Stimulated activated CD8-positive, alpha-beta memory T cell treated with anti-CD3 and anti-CD28 coated beads, Interleukin-15, amount 100 ng/mL, for 4 hours (primary cell): Measurements from ENCODE around the gene C10orf143.

Source experiments
- DNase-seq, 2 donors: peaks; one replicate each; pipeline ENCODE4 v3.0.0-alpha.2; 2020; ENCODE audit warnings: low read depth in 2 of 2

C10orf143 gene

GRCh38 chr10:130053561-130053960, 57.1 kb downstream of the C10orf143 start:
- no peak for DNase-seq

- no peak for DNase-seq
Observed at GRCh38 chr10:130052193-130052592, 58.4 kb downstream of the C10orf143 start.

GRCh38 chr10:130050721-130051120, 59.9 kb downstream of the C10orf143 start:
- DNase-seq = no peak

- DNase-seq = no peak
Observed at GRCh38 chr10:130049987-130050386, 60.6 kb downstream of the C10orf143 start.

GRCh38 chr10:130049244-130049643, 61.4 kb downstream of the C10orf143 start:
- DNase-seq = no peak

GRCh38 chr10:130048081-130048480, 62.5 kb downstream of the C10orf143 start:
- DNase-seq = no peak

- no peak for DNase-seq
Observed at GRCh38 chr10:130047336-130047735, 63.3 kb downstream of the C10orf143 start.

GRCh38 chr10:130046591-130046990, 64.0 kb downstream of the C10orf143 start:
- DNase-seq = no peak

GRCh38 chr10:130045801-130046321, 64.8 kb downstream of the C10orf143 start:
- DNase-seq = no peak

GRCh38 chr10:130045091-130045652, 65.5 kb downstream of the C10orf143 start:
- no peak for DNase-seq

- no peak for DNase-seq
Observed at GRCh38 chr10:130044067-130045061, 66.3 kb downstream of the C10orf143 start.

- DNase-seq = no peak
Observed at GRCh38 chr10:130043491-130043890, 67.1 kb downstream of the C10orf143 start.

GRCh38 chr10:130042381-130042780, 68.2 kb downstream of the C10orf143 start:
- DNase-seq = no peak

GRCh38 chr10:130041451-130042371, 68.9 kb downstream of the C10orf143 start:
- no peak for DNase-seq

- DNase-seq = no peak
Observed at GRCh38 chr10:130040817-130041330, 69.8 kb downstream of the C10orf143 start.

- no peak for DNase-seq
Observed at GRCh38 chr10:130040351-130040750, 70.3 kb downstream of the C10orf143 start.

GRCh38 chr10:130039141-130039540, 71.5 kb downstream of the C10orf143 start:
- no peak for DNase-seq

- no peak for DNase-seq
Observed at GRCh38 chr10:130038611-130039109, 72.0 kb downstream of the C10orf143 start.

- no peak for DNase-seq
Observed at GRCh38 chr10:130038019-130038555, 72.5 kb downstream of the C10orf143 start.

GRCh38 chr10:130037169-130037661, 73.4 kb downstream of the C10orf143 start:
- no peak for DNase-seq
